ENCODE results near the gene BCAS3.
A peak's percentile ranks its signal among the peaks of the same experiment; 100 is the strongest.

BCAS3 gene

GRCh38 chr17:61378658-61379456 is 701.2 kb downstream of the BCAS3 start:
- no peak for DNase-seq

GRCh38 chr17:61379457-61380216 is 702.0 kb downstream of the BCAS3 start:
- DNase-seq = no peak

- DNase-seq = no peak
Measured at GRCh38 chr17:61380217-61380835, 702.7 kb downstream of the BCAS3 start.

GRCh38 chr17:61380836-61381525 is 703.3 kb downstream of the BCAS3 start:
- no peak for DNase-seq

- DNase-seq = no peak
Measured at GRCh38 chr17:61381537-61381936, 703.9 kb downstream of the BCAS3 start.

DNA sequence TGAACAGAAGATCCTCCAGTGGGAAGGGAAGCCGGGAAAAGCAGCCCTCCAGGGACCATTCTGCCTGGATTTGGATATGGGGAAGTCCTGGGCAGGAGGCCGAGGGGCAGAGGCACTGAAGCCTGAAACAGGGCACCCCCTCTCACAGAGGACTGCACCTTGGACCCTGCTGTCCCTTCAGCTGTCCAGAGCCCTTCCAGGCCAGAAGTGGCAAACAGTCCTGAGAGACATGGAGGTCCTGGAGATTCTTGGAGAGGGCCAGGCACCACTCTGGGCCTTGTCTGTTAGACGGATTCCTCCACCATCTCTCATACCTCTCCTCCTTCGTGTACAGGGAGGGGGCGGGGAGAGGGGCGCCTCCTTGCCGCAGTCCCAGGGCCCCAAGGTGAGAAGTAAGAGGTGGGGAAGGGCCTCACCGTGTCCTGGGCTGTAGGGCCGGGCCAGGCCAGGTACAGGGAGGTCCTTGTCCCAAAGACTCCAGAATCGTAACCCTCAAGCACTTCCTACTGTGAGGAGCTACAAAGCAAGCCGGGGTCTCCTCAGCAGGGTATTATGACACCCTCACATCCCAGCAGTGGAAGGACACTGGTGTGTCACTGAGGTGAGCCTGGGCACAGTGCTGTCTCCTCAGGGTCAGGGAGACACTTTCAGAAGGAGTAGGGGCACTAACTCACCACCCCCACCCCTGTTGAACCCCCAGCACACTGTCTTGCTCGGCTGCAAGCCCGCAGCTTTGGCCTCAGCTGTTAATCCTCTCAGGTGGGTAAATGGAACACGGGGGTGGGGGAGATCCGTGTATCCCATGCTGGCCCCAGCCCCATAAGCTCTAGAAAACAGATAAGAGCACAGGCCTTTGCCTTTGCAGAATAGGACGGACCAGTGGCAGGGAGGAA is 705.4 kb downstream of the BCAS3 start:
- DNase-seq = no peak

DNA sequence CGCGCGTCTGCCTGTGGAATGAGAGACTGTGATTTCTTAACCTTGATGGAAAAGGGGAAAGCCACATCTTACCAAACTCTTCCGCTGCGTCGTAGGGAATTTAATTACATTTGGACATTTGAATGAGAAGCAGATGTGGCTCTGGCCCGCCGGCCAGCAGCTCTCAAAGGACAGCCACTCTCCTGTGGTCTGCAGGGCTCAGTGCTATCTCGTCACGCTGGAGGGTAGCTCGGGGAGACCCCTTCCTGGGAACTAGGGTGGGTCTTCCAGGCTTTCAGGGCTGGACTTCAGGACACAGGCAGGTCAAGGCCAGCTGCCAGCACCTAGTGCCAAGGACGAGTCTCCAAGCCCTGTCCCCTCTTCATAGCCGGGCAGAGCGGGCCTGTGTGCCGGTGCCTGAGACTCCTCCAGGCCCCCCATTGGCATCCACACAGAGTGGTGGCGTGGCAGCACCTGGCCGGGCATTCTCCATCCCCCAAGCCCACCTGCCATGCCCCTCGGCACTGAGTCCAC is 706.1 kb downstream of the BCAS3 start:
- DNase-seq = no peak

- DNase-seq = no peak
Measured at GRCh38 chr17:61384354-61384691, 706.7 kb downstream of the BCAS3 start.

GRCh38 chr17:61384692-61385576 is 707.3 kb downstream of the BCAS3 start:
- DNase-seq = no peak

DNA sequence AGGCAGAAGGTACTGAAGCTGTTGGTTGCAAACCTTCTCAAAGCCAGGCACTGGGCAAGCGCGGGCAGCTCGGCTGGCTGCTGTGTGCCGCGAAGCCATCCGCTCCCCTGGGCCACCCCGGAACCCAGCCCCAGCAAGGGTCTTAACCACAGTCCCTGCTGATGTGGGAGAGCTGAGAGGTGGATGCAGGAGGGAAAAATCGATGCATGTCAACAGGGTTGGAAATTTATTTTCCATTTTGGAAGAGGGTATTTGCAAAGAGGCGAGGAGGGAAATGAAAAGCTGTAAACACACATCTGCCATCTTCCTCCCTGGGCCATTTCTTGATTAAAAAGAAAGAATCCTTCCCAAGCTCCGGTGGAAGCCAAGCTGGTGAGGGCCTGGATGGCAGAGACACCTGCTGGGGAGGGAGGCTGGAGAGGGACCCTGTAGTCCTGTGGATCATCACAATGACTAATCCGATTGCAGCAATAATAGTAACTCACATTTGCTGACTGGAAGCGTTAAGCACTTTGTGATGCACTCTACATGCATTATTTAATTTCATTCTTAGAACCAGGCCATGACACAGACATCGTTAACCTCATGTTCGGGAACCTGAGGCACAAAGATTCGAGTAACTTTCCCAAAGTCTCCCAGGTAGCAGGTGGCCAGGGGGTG is 708.1 kb downstream of the BCAS3 start:
- no peak for DNase-seq

DNA sequence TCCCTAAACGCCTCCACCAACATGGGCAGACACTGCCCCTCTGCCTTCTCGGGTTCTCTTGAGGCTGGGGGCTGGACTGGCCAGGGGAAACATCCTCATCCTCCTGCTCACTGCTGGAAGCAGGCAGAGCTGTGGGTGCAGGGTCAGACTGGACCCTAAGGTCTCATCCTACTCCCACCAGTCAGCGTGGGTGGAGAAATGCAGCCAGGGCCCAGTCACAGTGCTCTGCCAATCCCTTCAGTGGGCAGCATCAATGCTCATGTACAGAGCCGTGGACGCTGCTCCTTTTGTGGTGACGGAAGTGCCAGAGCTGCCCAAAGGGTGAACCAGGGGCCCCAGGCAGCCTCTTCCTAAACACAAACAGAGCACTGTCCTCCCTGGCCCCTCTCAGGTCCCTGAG is 708.6 kb downstream of the BCAS3 start:
- no peak for DNase-seq

DNA sequence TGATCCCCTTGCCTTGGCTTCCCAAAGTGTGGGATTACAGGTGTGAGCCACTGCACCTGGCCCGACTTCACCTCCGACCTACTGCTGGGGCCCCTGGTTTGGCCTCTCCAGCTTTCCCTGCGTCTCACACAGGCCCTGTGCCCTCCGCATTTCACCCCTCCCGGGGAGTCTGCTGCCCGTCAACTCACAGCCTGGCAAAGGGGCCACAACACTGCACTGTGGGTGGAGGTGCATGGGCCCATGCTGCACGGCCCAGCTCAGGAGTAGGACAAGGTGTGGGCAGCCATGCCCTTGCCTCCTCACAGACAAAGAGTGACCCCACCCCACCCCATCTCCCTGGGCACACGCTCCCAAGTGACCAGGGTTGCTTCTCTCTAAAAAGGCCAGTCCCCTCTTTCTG is 709.4 kb downstream of the BCAS3 start:
- no peak for DNase-seq

DNA sequence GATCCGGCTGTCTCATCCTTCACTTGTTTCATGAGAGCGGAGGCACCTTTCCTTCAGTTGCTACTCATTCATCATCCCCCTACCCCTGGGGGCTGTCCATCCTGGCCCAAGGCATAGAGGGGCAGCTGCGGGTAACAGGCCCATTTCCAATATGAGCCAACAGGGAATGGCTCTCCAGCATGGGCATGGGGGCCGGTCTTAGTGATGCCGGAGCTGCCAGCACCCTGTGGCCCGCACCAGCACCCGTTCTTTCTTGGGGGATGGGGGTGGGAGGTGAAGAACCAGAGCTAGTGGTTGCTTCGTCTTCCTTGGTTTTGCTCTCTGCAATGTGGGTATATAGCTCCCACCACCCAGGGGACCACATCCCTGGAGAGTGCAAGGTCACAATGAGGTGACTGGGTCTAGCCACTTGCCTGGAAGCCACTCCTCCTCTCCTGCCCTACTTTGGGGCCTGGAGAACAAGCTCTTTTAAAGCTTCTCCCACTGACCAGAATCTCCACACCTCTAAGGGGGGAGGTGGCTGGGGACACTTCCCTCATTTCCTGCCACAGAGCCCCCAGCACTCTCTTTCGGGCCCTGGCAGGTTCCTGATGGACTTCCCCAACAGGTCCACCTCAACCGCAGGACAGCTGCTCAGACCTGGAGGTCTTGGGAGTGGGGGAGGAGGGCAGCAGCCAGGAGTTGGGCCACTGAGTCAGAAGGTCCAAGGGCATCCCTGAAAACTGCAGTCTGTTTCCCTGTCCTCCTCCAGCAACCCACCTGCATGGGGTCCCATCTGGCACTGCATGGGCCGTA is 710.1 kb downstream of the BCAS3 start:
- no peak for DNase-seq

GRCh38 chr17:61388561-61389356 is 711.1 kb downstream of the BCAS3 start:
- DNase-seq = no peak

GRCh38 chr17:61389670-61390478 is 712.2 kb downstream of the BCAS3 start:
- DNase-seq = peak in 3 of 6 experiments; percentile 23 to 45 (median 25)

GRCh38 chr17:61390479-61390791 is 712.8 kb downstream of the BCAS3 start:
- no peak for DNase-seq

GRCh38 chr17:61391595-61392291 is 714.1 kb downstream of the BCAS3 start:
- DNase-seq = no peak
